Endothelial cell (in vitro differentiated cells): ENCODE measurements around the gene ADGRG6. TPM values are rescaled to one million over a fixed set of nuclear protein-coding genes. Genes with fewer than 3 reads are reported as not detected.
"Not testable (repeated sequence)": the region's sequence is repeated elsewhere in the genome, so short reads cannot be mapped to it uniquely, and the experiment has no call there.

Source experiments
- DNase-seq: peaks from one replicate; pipeline ENCODE4 v3.0.0; 2021; ENCODE audit warnings: low spot score
- H3K27ac Mint-ChIP-seq: one replicate; pipeline ENCODE4 v1.8.0; 2021; ENCODE audit warnings: mixed read lengths, inconsistent platforms; ENCODE audit not compliant: unreplicated experiment
- H3K27me3 Mint-ChIP-seq: one replicate; pipeline ENCODE4 v1.8.0; 2021; ENCODE audit warnings: mild to moderate bottlenecking, moderate library complexity, mixed read lengths, inconsistent platforms; ENCODE audit not compliant: unreplicated experiment
- H3K36me3 Mint-ChIP-seq: one replicate; pipeline ENCODE4 v1.8.0; 2021; ENCODE audit warnings: mild to moderate bottlenecking, low read depth, mixed read lengths, inconsistent platforms; ENCODE audit not compliant: unreplicated experiment
- H3K4me1 Mint-ChIP-seq: one replicate; pipeline ENCODE4 v1.8.0; 2021; ENCODE audit warnings: mild to moderate bottlenecking, mixed read lengths, inconsistent platforms; ENCODE audit not compliant: unreplicated experiment
- H3K4me3 Mint-ChIP-seq: one replicate; pipeline ENCODE4 v1.8.0; 2021; ENCODE audit warnings: mild to moderate bottlenecking, mixed read lengths, inconsistent platforms; ENCODE audit not compliant: unreplicated experiment
- H3K9me3 Mint-ChIP-seq: one replicate; pipeline ENCODE4 v1.8.0; 2021; ENCODE audit warnings: mixed read lengths, inconsistent platforms; ENCODE audit not compliant: unreplicated experiment
- CTCF ChIP-seq: fragments of 200-600 bp; sonication (generic); IDR thresholded peaks from one replicate; pipeline ENCODE4 v1.5.0; 2021; ENCODE audit warnings: antibody characterized with exemption; ENCODE audit not compliant: unreplicated experiment
- total RNA-seq: library from RNA; stranded (reverse); fragmentation: NEBNext Ultra II Directional; extraction: Animal tissue kit (Norgen Biotek cat#: 25700); gene quantifications from one replicate; pipeline ENCODE4 v1.2.1, GENCODE V29; 2021; ENCODE audit not compliant: unreplicated experiment

The ADGRG6 gene
- total RNA-seq, 1 donor from 2014 or later: 8.8 TPM

GRCh38 chr6:142280265-142280664 lies 21.5 kb upstream of the ADGRG6 start:
- no peaks in the 10 kb centered on the region for H3K9me3 Mint-ChIP-seq
- no peaks in the 10 kb centered on the region for H3K36me3 Mint-ChIP-seq
- H3K4me1 Mint-ChIP-seq: no peaks in the 10 kb centered on the region
- TF ChIP-seq CTCF: no peak
- H3K27me3 Mint-ChIP-seq: no peaks in the 10 kb centered on the region
- no peak overlapping the region for H3K4me3 Mint-ChIP-seq
- no peak for DNase-seq
- no peak overlapping the region for H3K27ac Mint-ChIP-seq

GRCh38 chr6:142280927-142281326 lies 20.9 kb upstream of the ADGRG6 start:
- Mint-ChIP-seq H3K27me3 (no peaks in the 10 kb centered on the region), H3K27ac (no peak overlapping the region), H3K4me1 (no peaks in the 10 kb centered on the region)

GRCh38 chr6:142283138-142283537 lies 18.7 kb upstream of the ADGRG6 start:
- H3K36me3 Mint-ChIP-seq, H3K4me3 Mint-ChIP-seq, H3K9me3 Mint-ChIP-seq, H3K27ac Mint-ChIP-seq, H3K27me3 Mint-ChIP-seq, DNase-seq, H3K4me1 Mint-ChIP-seq: not testable (repeated sequence)

More at GRCh38 chr6:142280927-142281326, 20.9 kb upstream of the ADGRG6 start:
- no peak overlapping the region for H3K4me3 Mint-ChIP-seq
- no peaks in the 10 kb centered on the region for H3K9me3 Mint-ChIP-seq
- no peaks in the 10 kb centered on the region for H3K36me3 Mint-ChIP-seq
- DNase-seq: no peak
- TF ChIP-seq CTCF: no peak

GRCh38 chr6:142284419-142284818 lies 17.4 kb upstream of the ADGRG6 start:
- TF ChIP-seq CTCF: no peak
- no peaks in the 10 kb centered on the region for H3K36me3 Mint-ChIP-seq
- no peak for DNase-seq
- no peak overlapping the region for H3K27ac Mint-ChIP-seq
- H3K4me3 Mint-ChIP-seq: no peak overlapping the region
- H3K9me3 Mint-ChIP-seq: no peaks in the 10 kb centered on the region
- H3K27me3 Mint-ChIP-seq: no peaks in the 10 kb centered on the region
- H3K4me1 Mint-ChIP-seq: no peaks in the 10 kb centered on the region

- no peak for TF ChIP-seq CTCF
- H3K36me3 Mint-ChIP-seq: no peaks in the 10 kb centered on the region
- DNase-seq: no peak
- H3K27ac Mint-ChIP-seq: no peak overlapping the region
- no peaks in the 10 kb centered on the region for H3K9me3 Mint-ChIP-seq
- no peak overlapping the region for H3K4me3 Mint-ChIP-seq
- no peaks in the 10 kb centered on the region for H3K27me3 Mint-ChIP-seq
- H3K4me1 Mint-ChIP-seq: no peaks in the 10 kb centered on the region
Measured at GRCh38 chr6:142285235-142286087, 16.3 kb upstream of the ADGRG6 start.
